Common myeloid progenitor, CD34-positive (primary cell): ENCODE data around the gene KIF9. TPM values are rescaled to one million over a fixed set of nuclear protein-coding genes. Genes with fewer than 3 reads are reported as not detected.

Source experiments
- CTCF ChIA-PET: fragments of 350-600 bp; sonication (Branson Sonifier 250); formaldehyde crosslinking; loops from one replicate; lab custom pipeline; 2021; ENCODE audit warnings: antibody characterized with exemption; lab: Charles Lee
- POLR2A ChIA-PET: fragments of 350-600 bp; sonication (Branson Sonifier 250); formaldehyde crosslinking; loops from one replicate; lab custom pipeline; 2021; ENCODE audit warnings: antibody characterized with exemption; lab: Charles Lee
- DNase-seq, 3 donors: peaks; one replicate each; pipeline versions ENCODE4 v3.0.0 to v3.0.0-alpha.2; 2013
- H3K27ac ChIP-seq, 2 experiments: 1 replicate in 1 of 2; 2 replicates in 1 of 2; pipeline ENCODE4 v1.7.0; 2013; ENCODE audit warnings: inconsistent platforms in 2 of 2, low read length in 2 of 2, mild to moderate bottlenecking in 2 of 2, low read depth in 1 of 2, moderate library complexity in 1 of 2; ENCODE audit not compliant: severe bottlenecking in 2 of 2, insufficient read depth in 1 of 2, poor library complexity in 1 of 2
- H3K27me3 ChIP-seq, 5 experiments: replicated peaks in 2 of 5; 1 replicate in 3 of 5; 2 replicates in 2 of 5; pipeline versions ENCODE4 v1.6.1 to v1.7.0; 2013; ENCODE audit warnings: low read length in 4 of 5, mild to moderate bottlenecking in 2 of 5, moderate library complexity in 2 of 5, inconsistent platforms in 1 of 5; ENCODE audit not compliant: insufficient read depth in 5 of 5, control insufficient read depth in 4 of 5
- H3K36me3 ChIP-seq, 4 experiments: 1 replicate in 2 of 4; 2 replicates in 2 of 4; pipeline versions ENCODE4 v1.6.1 to v1.7.0; 2013; ENCODE audit warnings: low read length in 3 of 4, control low read depth in 1 of 4, mild to moderate bottlenecking in 1 of 4; ENCODE audit not compliant: control insufficient read depth in 4 of 4, insufficient read depth in 4 of 4
- H3K4me1 ChIP-seq, 4 experiments: 1 replicate in 3 of 4; 2 replicates in 1 of 4; pipeline versions ENCODE4 v1.6.1 to v1.7.1; 2013; ENCODE audit warnings: low read length in 3 of 4, mild to moderate bottlenecking in 3 of 4, control low read depth in 1 of 4, inconsistent platforms in 1 of 4, moderate library complexity in 1 of 4; ENCODE audit not compliant: control insufficient read depth in 4 of 4, insufficient read depth in 4 of 4; ENCODE audit errors: control extremely low read depth in 1 of 4
- H3K4me3 ChIP-seq, 7 experiments: 1 replicate in 4 of 7; 2 replicates in 3 of 7; pipeline versions ENCODE4 v1.5.1 to v1.7.0; 2013; ENCODE audit warnings: mild to moderate bottlenecking in 7 of 7, low read length in 6 of 7, moderate library complexity in 6 of 7, inconsistent platforms in 2 of 7, low read depth in 2 of 7, control low read depth in 1 of 7; ENCODE audit not compliant: insufficient read depth in 4 of 7, control insufficient read depth in 1 of 7; ENCODE audit errors: extremely low read depth in 1 of 7
- H3K9me3 ChIP-seq, 5 experiments: 1 replicate in 4 of 5; 2 replicates in 1 of 5; pipeline versions ENCODE4 v1.6.1 to v1.7.1; 2013; ENCODE audit warnings: low read length in 4 of 5, mild to moderate bottlenecking in 2 of 5, inconsistent platforms in 1 of 5, low read depth in 1 of 5, moderate library complexity in 1 of 5; ENCODE audit not compliant: control insufficient read depth in 4 of 5, insufficient read depth in 2 of 5; ENCODE audit errors: control extremely low read depth in 1 of 5
- WGBS: methylation state at CpG from one replicate; pipeline ENCODE4 v1.1.5; 2013; ENCODE audit not compliant: insufficient coverage; 5-methylcytosine and 5-hydroxymethylcytosine counted together
- polyA plus RNA-seq: library from polyadenylated mRNA; unstranded; fragments of 120-200 nt; gene quantifications from one replicate; pipeline ENCODE4 v1.2.1, GENCODE V29; 2013

The KIF9 gene, protein sequence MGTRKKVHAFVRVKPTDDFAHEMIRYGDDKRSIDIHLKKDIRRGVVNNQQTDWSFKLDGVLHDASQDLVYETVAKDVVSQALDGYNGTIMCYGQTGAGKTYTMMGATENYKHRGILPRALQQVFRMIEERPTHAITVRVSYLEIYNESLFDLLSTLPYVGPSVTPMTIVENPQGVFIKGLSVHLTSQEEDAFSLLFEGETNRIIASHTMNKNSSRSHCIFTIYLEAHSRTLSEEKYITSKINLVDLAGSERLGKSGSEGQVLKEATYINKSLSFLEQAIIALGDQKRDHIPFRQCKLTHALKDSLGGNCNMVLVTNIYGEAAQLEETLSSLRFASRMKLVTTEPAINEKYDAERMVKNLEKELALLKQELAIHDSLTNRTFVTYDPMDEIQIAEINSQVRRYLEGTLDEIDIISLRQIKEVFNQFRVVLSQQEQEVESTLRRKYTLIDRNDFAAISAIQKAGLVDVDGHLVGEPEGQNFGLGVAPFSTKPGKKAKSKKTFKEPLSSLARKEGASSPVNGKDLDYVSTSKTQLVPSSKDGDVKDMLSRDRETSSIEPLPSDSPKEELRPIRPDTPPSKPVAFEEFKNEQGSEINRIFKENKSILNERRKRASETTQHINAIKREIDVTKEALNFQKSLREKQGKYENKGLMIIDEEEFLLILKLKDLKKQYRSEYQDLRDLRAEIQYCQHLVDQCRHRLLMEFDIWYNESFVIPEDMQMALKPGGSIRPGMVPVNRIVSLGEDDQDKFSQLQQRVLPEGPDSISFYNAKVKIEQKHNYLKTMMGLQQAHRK
- polyA plus RNA-seq, result 27.8 TPM

DNA sequence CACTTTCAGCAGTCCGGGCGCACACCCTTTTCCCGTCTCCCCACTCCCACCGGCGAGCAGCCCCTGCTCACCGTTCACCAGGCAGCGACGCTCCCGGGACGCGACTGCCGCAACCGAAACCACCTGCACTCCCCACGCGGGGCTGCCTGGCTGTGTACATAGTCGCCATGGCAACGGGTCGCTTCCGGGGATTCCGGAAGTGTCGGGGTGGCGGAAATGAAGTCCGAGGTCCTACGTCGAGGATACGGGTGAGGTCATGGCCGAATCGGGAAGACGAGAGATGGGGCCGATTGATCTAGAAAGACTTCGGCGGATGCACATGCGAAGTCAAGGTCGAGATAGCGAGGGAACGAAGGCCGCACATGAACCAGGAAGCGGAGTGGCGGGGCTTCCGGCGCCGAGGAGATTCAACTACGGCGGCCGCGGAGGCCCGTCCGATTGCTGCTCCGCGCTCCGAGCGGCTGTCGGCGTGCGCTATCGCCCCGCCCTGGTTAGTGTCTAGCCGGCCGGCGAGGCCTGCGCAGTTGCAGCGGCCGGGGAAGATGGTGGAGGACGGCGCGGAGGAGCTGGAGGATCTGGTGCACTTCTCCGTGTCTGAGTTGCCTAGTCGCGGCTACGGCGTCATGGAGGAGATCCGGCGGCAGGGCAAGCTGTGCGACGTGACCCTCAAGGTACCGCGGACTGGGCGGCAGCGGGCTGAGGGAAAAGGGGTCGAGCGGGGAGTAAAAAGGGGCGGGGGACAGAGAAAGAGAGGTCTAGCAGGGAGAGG is at the start of gene KIF9, which contains the start of gene KLHL18:
TSS of gene KIF9 (minus strand) at position 376 of the 769 bp plus-strand sequence. CDS start 5,425 bp downstream, outside the sequence.
TSS of gene KLHL18 (plus strand) at position 521 of the 769 bp plus-strand sequence. CDS start at position 543, 22 bp downstream.
- Histone ChIP-seq H3K27me3 (no peaks in the 10 kb centered on the region), H3K4me3 (peak within 1 kb of the TSS; percentile 73 to 96 (median 88)), H3K4me1 (peaks cover 2 to 44% (median 29%) of the 10 kb centered on the region in 4 experiments), H3K27ac (peak within 1 kb of the TSS; percentile 96 to 99), H3K9me3 (no peaks in the 10 kb centered on the region), H3K36me3 (peaks cover 2 to 9% (median 4%) of the 10 kb centered on the region in 4 experiments)
- DNase-seq, result peak; percentile 95 to 97 (median 96)
- ChIA-PET CTCF (interaction anchor here (0.9 to 2.8 kb wide), 6 partner anchors 9 to 118 kb away, joined by 3 to 11 read pairs (median 3); no protein-coding TSS in a partner anchor), POLR2A (interaction anchor here (0.7 kb wide), 1 partner anchor 44 kb away, joined by 4 read pairs; no protein-coding TSS in a partner anchor)
- WGBS, result 0% methylated on average over 77 of the region's 82 CpGs

DNA sequence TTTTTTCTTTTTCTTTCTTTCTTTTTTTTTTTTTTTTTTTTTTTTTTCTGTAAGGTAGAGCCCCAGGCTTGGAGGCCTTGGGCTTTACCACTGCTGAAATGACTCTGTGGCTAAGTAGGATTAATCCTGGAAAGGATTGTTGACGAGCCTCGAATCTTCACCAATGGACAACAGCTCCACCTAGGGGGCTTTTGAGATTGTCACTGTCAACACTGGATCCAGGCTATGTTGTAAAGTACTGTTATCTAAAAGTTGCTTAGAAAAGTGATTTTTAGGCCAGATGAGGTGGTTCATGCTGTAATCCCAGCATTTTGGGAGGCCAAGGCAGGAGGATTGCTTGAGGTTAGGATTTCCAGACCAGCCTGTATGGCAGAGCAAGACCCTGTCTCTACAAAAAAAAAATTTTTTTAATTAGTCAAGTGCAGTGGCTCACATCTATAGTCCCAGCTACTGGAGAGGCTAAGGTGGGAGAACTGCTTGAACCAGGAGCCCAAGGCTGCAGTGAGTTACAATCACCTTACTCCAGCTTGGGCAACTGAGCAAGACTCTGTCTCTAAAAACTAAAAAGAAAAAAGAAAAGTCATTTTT is 41.8 kb upstream of the KIF9 start:
- WGBS, result no CpG with 5 or more reads among the region's 2 CpGs
- no peak overlapping the region for H3K27ac ChIP-seq
- POLR2A ChIA-PET, result interaction anchor here (1.2 kb wide), 1 partner anchor 48 kb away, joined by 4 read pairs; no protein-coding TSS in a partner anchor

GRCh38 chr3:47323431-47324277 is 41.1 kb upstream of the KIF9 start:
- no peaks in the 10 kb centered on the region for H3K27me3 ChIP-seq
- no peak overlapping the region for H3K27ac ChIP-seq
- H3K36me3 ChIP-seq, result peaks cover 14 to 61% (median 30%) of the 10 kb centered on the region in 4 experiments
- H3K4me1 ChIP-seq, result peaks cover 0 to 5% (median 0%) of the 10 kb centered on the region in 4 experiments
- no peaks in the 10 kb centered on the region for H3K9me3 ChIP-seq
- H3K4me3 ChIP-seq, result no peak overlapping the region
- WGBS, result 88% methylated on average over 7 of the region's 8 CpGs
- POLR2A ChIA-PET, result interaction anchor here (1.2 kb wide), 1 partner anchor 47 kb away, joined by 4 read pairs; no protein-coding TSS in a partner anchor
- no peak for DNase-seq
- CTCF ChIA-PET, result interaction anchor here (0.6 to 3.0 kb wide), 26 partner anchors 8 to 281 kb away, joined by 3 to 18 read pairs (median 4); no protein-coding TSS in a partner anchor

More for the DNA sequence above, 41.8 kb upstream of the KIF9 start:
- Histone ChIP-seq H3K4me3 (no peak overlapping the region), H3K4me1 (peaks cover 0 to 5% (median 0%) of the 10 kb centered on the region in 4 experiments), H3K27me3 (no peaks in the 10 kb centered on the region), H3K36me3 (peaks cover 14 to 63% (median 31%) of the 10 kb centered on the region in 4 experiments), H3K9me3 (no peaks in the 10 kb centered on the region)
- peak; percentile 82 to 91 (median 89) for DNase-seq
- CTCF ChIA-PET, result interaction anchor here (0.6 to 3.0 kb wide), 23 partner anchors 8 to 282 kb away, joined by 3 to 18 read pairs (median 4); no protein-coding TSS in a partner anchor

GRCh38 chr3:47319956-47320355 is 37.4 kb upstream of the KIF9 start:
- POLR2A ChIA-PET, result no interaction called here
- WGBS, result no CpG with 5 or more reads among the region's 2 CpGs
- no peak overlapping the region for H3K27ac ChIP-seq
- H3K4me3 ChIP-seq, result no peak overlapping the region
- H3K4me1 ChIP-seq, result peaks cover 0 to 7% (median 5%) of the 10 kb centered on the region in 4 experiments
- H3K27me3 ChIP-seq, result no peaks in the 10 kb centered on the region
- peaks cover 3 to 36% (median 24%) of the 10 kb centered on the region in 4 experiments for H3K36me3 ChIP-seq
- CTCF ChIA-PET, result interaction anchor here (0.7 to 1.6 kb wide), 2 partner anchors 10 to 69 kb away, joined by 3 to 4 read pairs; no protein-coding TSS in a partner anchor
- no peak for DNase-seq
- H3K9me3 ChIP-seq, result no peaks in the 10 kb centered on the region

- no peak for DNase-seq
- no peaks in the 10 kb centered on the region for H3K9me3 ChIP-seq
- no CpG with 5 or more reads among the region's 1 CpG for WGBS
- ChIA-PET POLR2A (no interaction called here), CTCF (interaction anchor here (1.1 to 1.5 kb wide), 2 partner anchors 69 to 154 kb away, joined by 3 read pairs; no protein-coding TSS in a partner anchor)
- no peaks in the 10 kb centered on the region for H3K27me3 ChIP-seq
- H3K4me1 ChIP-seq, result peaks cover 0 to 11% (median 6%) of the 10 kb centered on the region in 4 experiments
- H3K36me3 ChIP-seq, result peaks cover 3 to 32% (median 22%) of the 10 kb centered on the region in 4 experiments
- peak overlapping the region in 1 of 2 experiments; percentile 35 for H3K27ac ChIP-seq
- H3K4me3 ChIP-seq, result no peak overlapping the region
These were observed 36.3 kb upstream of the KIF9 start for GRCh38 chr3:47318916-47319315.
